Measurements from ENCODE around the gene CIZ1. TPM values are rescaled to one million over a fixed set of nuclear protein-coding genes. Genes with fewer than 3 reads are reported as not detected.

Gene CIZ1
- total and polyA plus RNA-seq, 9 of the 15 experiments (the other 6 are each of a cell fraction or from before 2014, with no cell fraction given), result 6.6 to 329 (median 87.8) TPM

DNA sequence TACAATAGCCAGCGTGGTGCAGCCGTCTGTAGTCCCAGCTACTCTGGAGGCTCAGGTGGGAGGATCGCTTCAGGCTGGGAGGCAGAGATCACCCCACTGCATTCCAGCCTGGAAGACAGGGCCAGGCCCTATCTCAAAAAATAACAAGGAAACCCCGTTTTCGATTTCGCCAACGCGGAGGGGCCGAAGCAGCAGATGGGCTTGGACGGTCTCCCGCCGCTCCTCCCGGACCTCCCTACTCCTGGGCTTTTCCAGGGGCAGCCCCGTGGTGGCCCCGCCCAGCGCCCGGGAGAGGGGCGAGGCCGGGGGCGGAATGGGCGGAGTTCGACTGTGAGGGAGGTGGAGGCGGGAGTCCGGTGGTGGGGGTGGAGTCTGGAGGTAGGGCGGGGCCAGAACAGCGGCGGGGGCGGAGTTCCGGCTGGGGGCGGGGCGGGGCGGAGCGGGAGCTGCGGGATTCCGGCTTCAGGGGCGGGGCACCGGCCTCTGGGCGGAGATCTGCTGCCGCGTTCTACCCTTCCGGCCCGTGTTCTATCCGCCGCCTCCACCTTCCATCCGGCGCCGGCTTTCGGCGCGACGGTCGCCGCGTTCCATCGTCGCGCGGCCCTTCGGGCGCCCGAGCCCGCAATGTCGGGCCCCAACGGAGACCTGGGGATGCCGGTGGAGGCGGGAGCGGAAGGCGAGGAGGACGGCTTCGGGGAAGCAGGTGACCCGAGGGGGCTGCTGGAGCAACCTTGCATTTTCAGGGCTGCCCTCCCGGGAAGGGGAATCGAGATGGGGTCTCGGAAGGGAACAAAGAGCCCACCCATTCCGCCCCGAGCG, 31.4 kb downstream of the CIZ1 start, which contains the start of gene BBLN (continued):
- TF ChIP-seq, protein P1, sequence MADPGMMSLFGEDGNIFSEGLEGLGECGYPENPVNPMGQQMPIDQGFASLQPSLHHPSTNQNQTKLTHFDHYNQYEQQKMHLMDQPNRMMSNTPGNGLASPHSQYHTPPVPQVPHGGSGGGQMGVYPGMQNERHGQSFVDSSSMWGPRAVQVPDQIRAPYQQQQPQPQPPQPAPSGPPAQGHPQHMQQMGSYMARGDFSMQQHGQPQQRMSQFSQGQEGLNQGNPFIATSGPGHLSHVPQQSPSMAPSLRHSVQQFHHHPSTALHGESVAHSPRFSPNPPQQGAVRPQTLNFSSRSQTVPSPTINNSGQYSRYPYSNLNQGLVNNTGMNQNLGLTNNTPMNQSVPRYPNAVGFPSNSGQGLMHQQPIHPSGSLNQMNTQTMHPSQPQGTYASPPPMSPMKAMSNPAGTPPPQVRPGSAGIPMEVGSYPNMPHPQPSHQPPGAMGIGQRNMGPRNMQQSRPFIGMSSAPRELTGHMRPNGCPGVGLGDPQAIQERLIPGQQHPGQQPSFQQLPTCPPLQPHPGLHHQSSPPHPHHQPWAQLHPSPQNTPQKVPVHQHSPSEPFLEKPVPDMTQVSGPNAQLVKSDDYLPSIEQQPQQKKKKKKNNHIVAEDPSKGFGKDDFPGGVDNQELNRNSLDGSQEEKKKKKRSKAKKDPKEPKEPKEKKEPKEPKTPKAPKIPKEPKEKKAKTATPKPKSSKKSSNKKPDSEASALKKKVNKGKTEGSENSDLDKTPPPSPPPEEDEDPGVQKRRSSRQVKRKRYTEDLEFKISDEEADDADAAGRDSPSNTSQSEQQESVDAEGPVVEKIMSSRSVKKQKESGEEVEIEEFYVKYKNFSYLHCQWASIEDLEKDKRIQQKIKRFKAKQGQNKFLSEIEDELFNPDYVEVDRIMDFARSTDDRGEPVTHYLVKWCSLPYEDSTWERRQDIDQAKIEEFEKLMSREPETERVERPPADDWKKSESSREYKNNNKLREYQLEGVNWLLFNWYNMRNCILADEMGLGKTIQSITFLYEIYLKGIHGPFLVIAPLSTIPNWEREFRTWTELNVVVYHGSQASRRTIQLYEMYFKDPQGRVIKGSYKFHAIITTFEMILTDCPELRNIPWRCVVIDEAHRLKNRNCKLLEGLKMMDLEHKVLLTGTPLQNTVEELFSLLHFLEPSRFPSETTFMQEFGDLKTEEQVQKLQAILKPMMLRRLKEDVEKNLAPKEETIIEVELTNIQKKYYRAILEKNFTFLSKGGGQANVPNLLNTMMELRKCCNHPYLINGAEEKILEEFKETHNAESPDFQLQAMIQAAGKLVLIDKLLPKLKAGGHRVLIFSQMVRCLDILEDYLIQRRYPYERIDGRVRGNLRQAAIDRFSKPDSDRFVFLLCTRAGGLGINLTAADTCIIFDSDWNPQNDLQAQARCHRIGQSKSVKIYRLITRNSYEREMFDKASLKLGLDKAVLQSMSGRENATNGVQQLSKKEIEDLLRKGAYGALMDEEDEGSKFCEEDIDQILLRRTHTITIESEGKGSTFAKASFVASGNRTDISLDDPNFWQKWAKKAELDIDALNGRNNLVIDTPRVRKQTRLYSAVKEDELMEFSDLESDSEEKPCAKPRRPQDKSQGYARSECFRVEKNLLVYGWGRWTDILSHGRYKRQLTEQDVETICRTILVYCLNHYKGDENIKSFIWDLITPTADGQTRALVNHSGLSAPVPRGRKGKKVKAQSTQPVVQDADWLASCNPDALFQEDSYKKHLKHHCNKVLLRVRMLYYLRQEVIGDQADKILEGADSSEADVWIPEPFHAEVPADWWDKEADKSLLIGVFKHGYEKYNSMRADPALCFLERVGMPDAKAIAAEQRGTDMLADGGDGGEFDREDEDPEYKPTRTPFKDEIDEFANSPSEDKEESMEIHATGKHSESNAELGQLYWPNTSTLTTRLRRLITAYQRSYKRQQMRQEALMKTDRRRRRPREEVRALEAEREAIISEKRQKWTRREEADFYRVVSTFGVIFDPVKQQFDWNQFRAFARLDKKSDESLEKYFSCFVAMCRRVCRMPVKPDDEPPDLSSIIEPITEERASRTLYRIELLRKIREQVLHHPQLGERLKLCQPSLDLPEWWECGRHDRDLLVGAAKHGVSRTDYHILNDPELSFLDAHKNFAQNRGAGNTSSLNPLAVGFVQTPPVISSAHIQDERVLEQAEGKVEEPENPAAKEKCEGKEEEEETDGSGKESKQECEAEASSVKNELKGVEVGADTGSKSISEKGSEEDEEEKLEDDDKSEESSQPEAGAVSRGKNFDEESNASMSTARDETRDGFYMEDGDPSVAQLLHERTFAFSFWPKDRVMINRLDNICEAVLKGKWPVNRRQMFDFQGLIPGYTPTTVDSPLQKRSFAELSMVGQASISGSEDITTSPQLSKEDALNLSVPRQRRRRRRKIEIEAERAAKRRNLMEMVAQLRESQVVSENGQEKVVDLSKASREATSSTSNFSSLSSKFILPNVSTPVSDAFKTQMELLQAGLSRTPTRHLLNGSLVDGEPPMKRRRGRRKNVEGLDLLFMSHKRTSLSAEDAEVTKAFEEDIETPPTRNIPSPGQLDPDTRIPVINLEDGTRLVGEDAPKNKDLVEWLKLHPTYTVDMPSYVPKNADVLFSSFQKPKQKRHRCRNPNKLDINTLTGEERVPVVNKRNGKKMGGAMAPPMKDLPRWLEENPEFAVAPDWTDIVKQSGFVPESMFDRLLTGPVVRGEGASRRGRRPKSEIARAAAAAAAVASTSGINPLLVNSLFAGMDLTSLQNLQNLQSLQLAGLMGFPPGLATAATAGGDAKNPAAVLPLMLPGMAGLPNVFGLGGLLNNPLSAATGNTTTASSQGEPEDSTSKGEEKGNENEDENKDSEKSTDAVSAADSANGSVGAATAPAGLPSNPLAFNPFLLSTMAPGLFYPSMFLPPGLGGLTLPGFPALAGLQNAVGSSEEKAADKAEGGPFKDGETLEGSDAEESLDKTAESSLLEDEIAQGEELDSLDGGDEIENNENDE (IDR thresholded peaks at IDR 0.05; ENCODE audit: low read depth, low read length), result no peak
- TF ChIP-seq, protein P2, sequence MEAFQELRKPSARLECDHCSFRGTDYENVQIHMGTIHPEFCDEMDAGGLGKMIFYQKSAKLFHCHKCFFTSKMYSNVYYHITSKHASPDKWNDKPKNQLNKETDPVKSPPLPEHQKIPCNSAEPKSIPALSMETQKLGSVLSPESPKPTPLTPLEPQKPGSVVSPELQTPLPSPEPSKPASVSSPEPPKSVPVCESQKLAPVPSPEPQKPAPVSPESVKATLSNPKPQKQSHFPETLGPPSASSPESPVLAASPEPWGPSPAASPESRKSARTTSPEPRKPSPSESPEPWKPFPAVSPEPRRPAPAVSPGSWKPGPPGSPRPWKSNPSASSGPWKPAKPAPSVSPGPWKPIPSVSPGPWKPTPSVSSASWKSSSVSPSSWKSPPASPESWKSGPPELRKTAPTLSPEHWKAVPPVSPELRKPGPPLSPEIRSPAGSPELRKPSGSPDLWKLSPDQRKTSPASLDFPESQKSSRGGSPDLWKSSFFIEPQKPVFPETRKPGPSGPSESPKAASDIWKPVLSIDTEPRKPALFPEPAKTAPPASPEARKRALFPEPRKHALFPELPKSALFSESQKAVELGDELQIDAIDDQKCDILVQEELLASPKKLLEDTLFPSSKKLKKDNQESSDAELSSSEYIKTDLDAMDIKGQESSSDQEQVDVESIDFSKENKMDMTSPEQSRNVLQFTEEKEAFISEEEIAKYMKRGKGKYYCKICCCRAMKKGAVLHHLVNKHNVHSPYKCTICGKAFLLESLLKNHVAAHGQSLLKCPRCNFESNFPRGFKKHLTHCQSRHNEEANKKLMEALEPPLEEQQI (IDR thresholded peaks at IDR 0.05), result no peak
- TF ChIP-seq ZNF785 (CRISPR knock-in tag; IDR thresholded peaks at IDR 0.05) (no peak), FOXJ3 (CRISPR knock-in tag; IDR thresholded peaks at IDR 0.05) (no peak), SMAD3 (CRISPR knock-in tag; conservative IDR thresholded peaks at IDR 0.05) (0 out of 2 replicates have a peak, but pooled peaks have one; percentile 55), FOSL1 (tag; conservative IDR thresholded peaks at IDR 0.05) (no peak)
- TF ChIP-seq, protein P3, sequence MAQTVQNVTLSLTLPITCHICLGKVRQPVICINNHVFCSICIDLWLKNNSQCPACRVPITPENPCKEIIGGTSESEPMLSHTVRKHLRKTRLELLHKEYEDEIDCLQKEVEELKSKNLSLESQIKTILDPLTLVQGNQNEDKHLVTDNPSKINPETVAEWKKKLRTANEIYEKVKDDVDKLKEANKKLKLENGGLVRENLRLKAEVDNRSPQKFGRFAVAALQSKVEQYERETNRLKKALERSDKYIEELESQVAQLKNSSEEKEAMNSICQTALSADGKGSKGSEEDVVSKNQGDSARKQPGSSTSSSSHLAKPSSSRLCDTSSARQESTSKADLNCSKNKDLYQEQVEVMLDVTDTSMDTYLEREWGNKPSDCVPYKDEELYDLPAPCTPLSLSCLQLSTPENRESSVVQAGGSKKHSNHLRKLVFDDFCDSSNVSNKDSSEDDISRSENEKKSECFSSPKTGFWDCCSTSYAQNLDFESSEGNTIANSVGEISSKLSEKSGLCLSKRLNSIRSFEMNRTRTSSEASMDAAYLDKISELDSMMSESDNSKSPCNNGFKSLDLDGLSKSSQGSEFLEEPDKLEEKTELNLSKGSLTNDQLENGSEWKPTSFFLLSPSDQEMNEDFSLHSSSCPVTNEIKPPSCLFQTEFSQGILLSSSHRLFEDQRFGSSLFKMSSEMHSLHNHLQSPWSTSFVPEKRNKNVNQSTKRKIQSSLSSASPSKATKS (CRISPR knock-in tag; IDR thresholded peaks at IDR 0.05), result no peak

Measured in K562 (cell line).